Measurements from ENCODE around the gene COPS2. TPM values are rescaled to one million over a fixed set of nuclear protein-coding genes. Genes with fewer than 3 reads are reported as not detected.

The COPS2 gene
- total RNA-seq, 6 experiments from 2014 or later: 23.1 to 38.9 (median 29.5) TPM

- Histone ChIP-seq H3K4me1 (peaks cover 0 to 7% (median under 1%) of the 10 kb centered on the region in 4 donors), H3K4me3 (no peak overlapping the region), H3K36me3 (peaks cover 0 to 3% (median 0%) of the 10 kb centered on the region in 4 donors), H3K9me3 (no peaks in the 10 kb centered on the region), H3K27me3 (no peaks in the 10 kb centered on the region), H3K27ac (no peak overlapping the region)
- ATAC-seq (no peak), DNase-seq (no peak)
- WGBS (ENCODE audit: insufficient coverage, low coverage, low lambda C conversion rate, missing lambda C conversion rate): 100% methylated on average over 2 of the region's 2 CpGs
- intact Hi-C loops (cut with DNase I): no loop called here
- TF ChIP-seq POLR2A (IDR thresholded peaks at IDR 0.05) (no peak), CTCF (IDR thresholded peaks at IDR 0.05) (no peak)
Observed at GRCh38 chr15:49101536-49101935, 53.9 kb downstream of the COPS2 start.

- TF ChIP-seq CTCF (IDR thresholded peaks at IDR 0.05): no peak
- no peak for TF ChIP-seq POLR2A (IDR thresholded peaks at IDR 0.05)
- intact Hi-C loops (cut with DNase I): no loop called here
- Histone ChIP-seq H3K27ac (peak overlapping the region in 1 of 3 donors; percentile 65), H3K9me3 (no peaks in the 10 kb centered on the region), H3K4me1 (peaks cover 0 to 18% (median 1%) of the 10 kb centered on the region in 4 donors), H3K36me3 (no peaks in the 10 kb centered on the region), H3K27me3 (no peaks in the 10 kb centered on the region), H3K4me3 (no peak overlapping the region)
- DNase-seq: peak; percentile 32 to 62 (median 60)
- ATAC-seq: peak; percentile 95 to 99 (median 98)
Observed at GRCh38 chr15:49096090-49096750, 59.2 kb downstream of the COPS2 start.

GRCh38 chr15:49094923-49095322 lies 60.5 kb downstream of the COPS2 start:
- DNase-seq (no peak), ATAC-seq (no peak)
- intact Hi-C loops (cut with DNase I): no loop called here
- Histone ChIP-seq H3K4me1 (peaks cover 0 to 18% (median 1%) of the 10 kb centered on the region in 4 donors), H3K9me3 (no peaks in the 10 kb centered on the region), H3K27me3 (no peaks in the 10 kb centered on the region), H3K27ac (no peak overlapping the region), H3K36me3 (no peaks in the 10 kb centered on the region), H3K4me3 (no peak overlapping the region)
- TF ChIP-seq POLR2A (IDR thresholded peaks at IDR 0.05): no peak
- TF ChIP-seq CTCF (IDR thresholded peaks at IDR 0.05): no peak
- 100% methylated on average over 1 of the region's 1 CpG for WGBS (ENCODE audit: insufficient coverage, low coverage, low lambda C conversion rate, missing lambda C conversion rate)

GRCh38 chr15:49093252-49094105 lies 61.9 kb downstream of the COPS2 start:
- no peaks in the 10 kb centered on the region for H3K27me3 ChIP-seq
- ATAC-seq (no peak), DNase-seq (no peak)
- H3K27ac ChIP-seq: no peak overlapping the region
- H3K4me1 ChIP-seq: peaks cover 0 to 18% (median 1%) of the 10 kb centered on the region in 4 donors
- H3K36me3 ChIP-seq: no peaks in the 10 kb centered on the region
- no peaks in the 10 kb centered on the region for H3K9me3 ChIP-seq
- TF ChIP-seq POLR2A (IDR thresholded peaks at IDR 0.05): no peak
- TF ChIP-seq CTCF (IDR thresholded peaks at IDR 0.05): no peak
- no peak overlapping the region for H3K4me3 ChIP-seq
- intact Hi-C loops (cut with DNase I): no loop called here
- WGBS (ENCODE audit: insufficient coverage, low coverage, low lambda C conversion rate, missing lambda C conversion rate): 89% methylated on average over 3 of the region's 4 CpGs

Data from right lobe of liver (tissue), 6 donors.